GM12878 (cell line): ENCODE measurements around the gene LEPR.

Source experiments
- CTCF ChIP-seq, 3 experiments: IDR thresholded peaks in 2 of 3; conservative IDR thresholded peaks in 1 of 3; 2 replicates each; pipeline ENCODE4 v1.5.1; 2011; ENCODE audit warnings: low read depth in 3 of 3, low read length in 3 of 3, mild to moderate bottlenecking in 3 of 3, control low read depth in 2 of 3, moderate library complexity in 2 of 3, inconsistent platforms in 1 of 3, mixed read lengths in 1 of 3; ENCODE audit not compliant: control insufficient read depth in 2 of 3, insufficient read depth in 1 of 3; ENCODE audit errors: extremely low read depth in 1 of 3
- HSF1 ChIP-seq: fragments of 150-350 bp; IDR thresholded peaks from 2 replicates; pipeline ENCODE4 v1.6.1; 2014; ENCODE audit warnings: mild to moderate bottlenecking, low read depth, low read length
- MYC ChIP-seq: IDR thresholded peaks from 2 replicates; pipeline ENCODE4 v1.6.1; 2011; ENCODE audit warnings: mild to moderate bottlenecking, low read length, moderate library complexity, inconsistent platforms; ENCODE audit not compliant: insufficient read depth, insufficient replicate concordance, insufficient read length, severe bottlenecking
- POLR2AphosphoS5 ChIP-seq: IDR thresholded peaks from 2 replicates; pipeline ENCODE4 v1.6.1; 2011; ENCODE audit warnings: mild to moderate bottlenecking, low read length, inconsistent platforms
- REST ChIP-seq: IDR thresholded peaks from 2 replicates; pipeline ENCODE4 v1.6.1; 2012; ENCODE audit warnings: mild to moderate bottlenecking, low read depth, low read length
- SMC3 ChIP-seq: IDR thresholded peaks from 2 replicates; pipeline ENCODE4 v1.6.1; 2011; ENCODE audit warnings: low read length, improper control_type of control experiment, borderline replicate concordance

GRCh38 chr1:65425697-65426096 lies 5.2 kb downstream of the LEPR start:
- TF ChIP-seq MYC (no peak), REST (no peak), CTCF (IDR thresholded peaks at IDR 0.05 in 2 of 3, conservative IDR thresholded peaks at IDR 0.05 in 1 of 3; ENCODE audit: control insufficient read depth in 2 of 3, extremely low read depth in 1 of 3, insufficient read depth in 1 of 3, low read depth in 3 of 3, low read length in 3 of 3) (no peak), SMC3 (no peak), POLR2AphosphoS5 (no peak), HSF1 (no peak)
